MM.1S (cell line): ENCODE data around the gene POLE.

Experiments
- CTCF ChIP-seq: fragments of 300-600 bp; sonication (generic); IDR thresholded peaks from 2 replicates; pipeline ENCODE4 v1.5.1; 2016; ENCODE audit warnings: antibody characterized with exemption, low read length, mixed read lengths
- EZH2 ChIP-seq: fragments of 300-600 bp; sonication (generic); optimal IDR thresholded peaks from 2 replicates; pipeline ENCODE3; 2017; ENCODE audit warnings: low read depth, mild to moderate bottlenecking, antibody characterized with exemption, low read length, mixed read lengths
- EZH2phosphoT487 ChIP-seq: fragments of 300-600 bp; sonication (generic); IDR thresholded peaks from 2 replicates; pipeline ENCODE4 v1.6.1; 2018; ENCODE audit warnings: antibody characterized with exemption, low read length

- TF ChIP-seq CTCF (no peak), EZH2 (no peak), EZH2phosphoT487 (no peak)
Measured at GRCh38 chr12:132730353-132730752, 43.2 kb upstream of the POLE start.
